Activated CD4-positive, alpha-beta T cell treated with anti-CD3 and anti-CD28 coated beads, Interleukin-10, Interleukin-2, amounts not matched to agents 100 ng/mL and 50 ng/mL, durations not matched to agents 16 hours and 8 hours (primary cell): Measurements from ENCODE around the gene CDH22.

Experiments
- DNase-seq: peaks from one replicate; pipeline ENCODE4 v3.0.0-alpha.2; 2020

CDH22 gene

GRCh38 chr20:46343348-46343974 lies 35.2 kb upstream of the CDH22 start:
- DNase-seq = no peak

- no peak for DNase-seq
Observed at GRCh38 chr20:46342451-46343347, 34.4 kb upstream of the CDH22 start.

DNA sequence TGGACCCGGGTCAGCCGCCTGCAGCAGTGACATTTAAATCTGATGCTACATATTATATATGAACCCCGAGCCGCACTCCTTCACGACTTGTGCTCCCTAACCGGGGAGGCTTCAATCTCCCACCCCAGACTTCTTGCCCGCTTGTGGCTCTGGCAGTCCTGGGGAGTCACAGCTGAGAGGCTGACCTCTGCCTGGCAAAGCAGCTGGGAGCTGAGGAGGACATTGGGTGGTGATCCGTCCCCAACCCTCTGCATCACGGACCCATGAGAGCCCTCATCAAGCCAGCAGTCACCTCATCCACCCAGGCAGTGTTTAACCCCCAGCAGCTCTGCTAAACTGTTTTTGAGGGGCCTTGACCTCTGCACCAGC lies 33.7 kb upstream of the CDH22 start:
- no peak for DNase-seq

DNA sequence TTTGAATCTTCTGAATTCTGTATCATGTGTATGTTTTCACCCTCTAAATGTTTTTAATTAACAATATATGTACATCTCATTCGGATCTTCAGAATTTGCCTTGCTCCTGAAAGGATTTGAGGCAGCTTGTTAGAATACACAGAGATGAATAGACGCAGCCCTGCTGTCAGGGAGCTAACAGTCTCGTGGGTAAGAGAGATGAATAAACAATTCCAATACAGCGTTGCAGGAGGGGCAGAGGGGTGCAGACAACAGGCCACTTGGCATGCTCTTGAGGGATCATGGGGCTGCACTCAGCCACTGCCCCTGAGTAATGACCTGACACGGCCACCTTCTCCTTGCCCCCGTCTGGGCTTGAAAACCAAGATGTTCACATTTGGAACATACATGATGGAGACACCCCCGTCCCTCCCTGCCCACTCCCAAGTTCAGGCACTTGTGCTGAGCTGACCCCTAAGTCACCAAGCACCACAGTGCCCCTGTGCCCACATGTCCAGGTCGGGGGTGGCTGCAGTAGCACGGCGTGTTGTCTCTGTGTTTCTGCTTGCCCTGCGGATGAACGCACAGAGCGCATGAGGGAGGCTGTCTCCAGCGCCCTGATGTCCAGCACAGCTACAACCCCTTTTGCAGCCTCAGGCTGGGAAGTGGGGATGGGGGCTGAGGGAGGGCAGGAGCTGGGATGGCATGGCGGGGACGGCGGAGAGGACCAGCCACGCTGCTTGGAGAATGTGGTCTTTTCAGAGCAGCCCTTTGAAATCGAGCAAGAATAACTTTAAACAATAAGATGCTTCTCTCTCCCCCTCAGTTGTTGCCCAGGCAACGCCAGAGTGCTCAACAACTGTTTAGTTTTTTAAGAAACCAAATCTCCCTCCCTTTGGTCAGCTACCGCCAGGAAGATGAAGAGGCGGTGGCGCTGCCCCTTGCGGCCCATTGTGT lies 33.0 kb upstream of the CDH22 start:
- DNase-seq = no peak

GRCh38 chr20:46339037-46339436 lies 30.7 kb upstream of the CDH22 start:
- DNase-seq = no peak

DNA sequence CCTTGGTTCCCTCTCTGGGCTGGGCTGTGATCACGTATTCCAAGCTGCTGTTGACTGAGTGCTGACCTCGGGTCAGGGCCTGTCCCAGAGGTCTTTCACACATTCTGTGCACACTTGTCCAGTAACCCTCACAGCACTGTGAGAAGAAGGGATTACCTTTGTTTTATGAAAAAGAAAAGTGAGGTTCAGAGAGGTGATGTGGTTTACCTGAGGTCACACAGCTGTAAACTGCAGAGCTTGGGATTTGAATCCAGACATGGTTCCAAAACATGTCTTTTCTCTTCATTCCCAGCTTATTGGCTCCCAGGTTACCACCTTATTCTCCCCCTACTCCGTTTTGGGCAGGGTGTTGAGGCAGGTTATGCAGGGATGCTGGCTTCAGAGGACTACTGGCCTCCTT lies 28.4 kb upstream of the CDH22 start:
- no peak for DNase-seq

DNA sequence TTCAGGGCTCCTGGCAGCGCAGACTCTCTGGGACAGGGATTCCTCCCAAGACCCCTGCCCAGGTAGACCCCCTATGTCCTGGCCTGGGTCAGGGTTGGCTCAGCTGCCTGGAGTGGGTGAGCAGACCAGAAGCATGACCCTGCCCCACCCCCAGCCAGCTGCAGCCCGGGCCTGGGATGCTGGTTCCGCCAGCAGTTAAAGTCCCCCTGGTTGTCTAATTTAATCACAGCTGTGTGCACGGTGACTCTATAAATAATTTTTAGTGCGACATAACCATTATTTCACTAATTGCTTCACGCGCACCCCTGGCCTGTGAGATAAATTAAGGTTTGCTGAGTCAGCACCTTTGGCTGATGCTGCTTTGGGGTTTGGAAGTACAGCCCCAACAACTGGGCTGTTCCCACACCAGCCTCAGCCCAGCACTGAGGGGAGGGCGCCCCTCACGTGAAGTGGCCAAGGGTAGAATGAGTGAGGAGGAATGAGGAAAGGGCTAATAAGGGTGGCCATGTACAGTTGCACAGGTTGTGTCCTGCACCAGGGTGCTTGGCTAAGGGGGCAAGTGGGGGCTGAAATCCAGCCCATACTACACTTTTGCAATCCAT lies 26.1 kb upstream of the CDH22 start:
- DNase-seq = no peak

- DNase-seq = no peak
Observed at GRCh38 chr20:46333161-46333991, 25.1 kb upstream of the CDH22 start.

GRCh38 chr20:46332373-46333160 lies 24.3 kb upstream of the CDH22 start:
- no peak for DNase-seq

DNA sequence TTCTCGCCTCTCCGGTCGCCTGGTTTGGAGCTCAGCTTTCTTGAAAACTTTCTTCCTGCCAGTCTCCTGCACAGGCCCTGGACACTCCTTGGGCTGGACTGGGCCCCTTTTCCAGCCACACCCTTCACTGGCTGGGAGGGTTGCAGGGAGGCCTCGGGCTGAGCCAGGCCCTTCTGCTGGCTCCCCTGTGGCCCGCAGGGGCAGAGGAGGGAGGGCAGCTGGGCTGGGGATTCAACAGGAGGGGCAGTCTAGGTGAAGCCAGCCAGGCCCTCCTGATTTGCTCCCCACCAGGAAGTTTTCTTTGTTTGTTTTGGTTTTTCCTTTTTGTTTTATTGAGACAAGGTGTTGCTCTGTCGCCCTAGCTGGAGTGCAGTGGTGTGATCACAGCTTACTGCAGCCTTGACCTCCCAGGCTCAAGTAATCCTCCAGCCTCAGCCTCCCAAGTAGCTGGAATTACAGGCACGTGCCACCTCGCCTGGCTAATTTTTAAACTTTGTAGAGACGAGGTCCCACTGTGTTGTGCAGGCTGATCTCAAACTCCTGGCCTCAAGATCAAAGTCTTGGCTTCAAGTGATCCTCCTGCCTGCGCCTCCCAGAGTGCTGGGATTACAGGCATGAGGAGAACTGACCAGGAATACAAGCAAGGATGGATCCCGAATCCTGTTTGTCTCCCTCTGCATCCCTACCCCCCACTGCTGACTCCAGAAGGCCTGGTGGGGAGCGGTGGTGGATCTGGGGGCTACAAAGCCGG lies 23.5 kb upstream of the CDH22 start:
- DNase-seq = no peak

- no peak for DNase-seq
Observed at GRCh38 chr20:46330831-46331371, 22.6 kb upstream of the CDH22 start.

- no peak for DNase-seq
Observed at GRCh38 chr20:46330072-46330763, 21.9 kb upstream of the CDH22 start.

DNA sequence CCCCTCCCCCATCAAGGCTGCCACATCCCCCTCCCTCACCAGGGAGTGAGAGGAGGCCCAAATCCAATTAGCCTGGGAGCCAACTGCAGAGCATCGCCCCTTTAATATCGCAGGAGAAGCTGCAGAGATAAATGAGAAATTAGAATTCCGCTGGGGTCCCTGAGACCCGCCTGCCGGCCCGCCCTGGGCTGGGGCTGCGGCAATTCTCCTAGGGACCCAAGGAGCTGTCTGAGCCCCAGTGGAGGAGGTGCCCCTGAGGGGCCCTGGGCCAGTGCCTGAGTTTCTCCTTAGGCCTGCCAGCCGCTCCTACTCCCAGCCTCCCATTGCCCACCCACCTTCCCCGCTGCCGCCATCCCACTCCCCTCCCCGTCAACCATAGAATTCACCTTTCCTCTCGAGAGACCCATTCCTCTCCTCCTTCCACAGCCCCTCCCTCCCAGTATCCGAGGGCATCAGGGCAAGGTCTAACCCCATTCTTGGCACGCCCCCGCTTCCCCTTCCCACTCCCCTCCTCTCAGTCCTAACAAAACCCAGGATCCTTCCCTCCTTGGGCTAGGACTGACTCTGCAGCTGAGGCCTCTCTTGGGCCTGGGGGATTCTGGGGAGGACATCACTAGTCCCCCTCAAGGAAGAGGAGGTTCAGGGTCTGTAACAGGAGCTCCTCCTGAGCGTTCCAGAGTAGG lies 20.0 kb upstream of the CDH22 start:
- DNase-seq = no peak

DNA sequence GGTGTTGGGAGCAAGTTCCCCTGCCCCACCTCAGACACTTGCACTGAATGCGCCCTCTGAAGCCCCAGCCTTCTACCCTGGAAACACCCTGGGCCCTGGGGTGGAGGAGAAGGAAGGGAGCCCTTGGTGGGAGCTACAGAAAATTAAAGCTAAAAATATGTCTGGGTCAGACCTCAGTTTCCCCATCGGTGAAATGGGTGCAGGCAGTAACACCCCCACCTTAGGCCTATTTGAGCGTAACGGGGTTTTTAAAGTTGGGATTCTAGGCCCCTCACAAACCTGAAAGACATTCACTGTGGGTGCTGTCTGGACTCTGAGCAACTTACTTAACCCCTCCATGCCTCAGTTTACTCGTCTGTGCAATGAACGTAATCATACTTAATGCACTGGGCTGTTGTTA lies 19.3 kb upstream of the CDH22 start:
- no peak for DNase-seq

DNA sequence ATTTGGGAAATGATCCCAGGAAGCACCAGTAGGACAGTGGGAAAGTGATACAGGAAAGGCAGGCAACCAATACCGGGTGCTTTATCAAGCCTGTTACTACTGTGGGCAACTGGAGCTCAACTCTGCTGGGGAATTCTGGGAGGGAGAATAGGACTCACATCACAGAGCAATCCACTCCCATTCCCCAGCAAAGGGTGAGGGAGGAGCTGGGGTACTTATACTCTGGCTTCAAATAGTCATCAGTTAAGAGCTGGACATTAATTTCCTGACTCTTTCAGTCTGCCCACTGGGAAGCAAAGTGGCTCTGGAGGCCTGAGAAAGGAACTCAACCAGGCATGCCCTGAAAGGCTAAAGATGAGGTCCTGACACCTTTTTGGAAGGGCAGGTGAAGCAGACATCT lies 17.5 kb upstream of the CDH22 start:
- DNase-seq = no peak

DNA sequence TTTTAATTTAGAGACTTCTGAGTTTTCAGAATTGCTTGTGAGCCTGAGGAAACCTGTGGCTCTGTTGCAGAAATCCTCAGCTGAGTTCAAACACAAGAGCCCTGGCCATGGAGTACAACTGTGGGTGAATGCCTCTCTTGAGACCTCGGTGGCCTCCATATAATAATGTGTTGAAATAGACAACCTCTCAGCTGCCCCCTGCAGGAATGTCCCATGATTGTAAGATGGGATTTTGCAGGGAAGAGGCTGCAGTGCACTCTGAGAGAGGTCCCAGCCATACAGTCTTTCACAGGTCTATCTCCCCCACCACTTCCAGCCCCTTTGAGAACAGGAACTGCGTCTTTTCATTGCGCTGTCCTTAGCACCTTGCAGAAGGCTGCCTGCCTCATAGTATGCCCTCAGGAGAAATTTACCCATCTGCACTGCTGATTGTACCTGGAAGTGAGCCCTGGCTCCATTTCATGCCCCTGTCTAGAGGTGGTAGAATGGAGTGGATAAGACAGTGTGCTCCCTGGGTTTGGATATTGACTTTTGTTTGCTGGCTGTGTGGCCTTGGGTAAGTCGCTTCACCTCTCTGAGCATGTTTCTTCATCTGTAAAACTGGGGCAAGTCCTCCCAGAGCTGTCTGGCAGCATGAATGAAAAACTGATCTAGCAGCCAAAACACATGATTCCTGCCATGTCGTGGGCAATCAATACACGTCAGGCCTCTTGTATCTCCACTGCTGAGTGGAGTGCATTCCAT lies 16.8 kb upstream of the CDH22 start:
- DNase-seq = peak; percentile 10

DNA sequence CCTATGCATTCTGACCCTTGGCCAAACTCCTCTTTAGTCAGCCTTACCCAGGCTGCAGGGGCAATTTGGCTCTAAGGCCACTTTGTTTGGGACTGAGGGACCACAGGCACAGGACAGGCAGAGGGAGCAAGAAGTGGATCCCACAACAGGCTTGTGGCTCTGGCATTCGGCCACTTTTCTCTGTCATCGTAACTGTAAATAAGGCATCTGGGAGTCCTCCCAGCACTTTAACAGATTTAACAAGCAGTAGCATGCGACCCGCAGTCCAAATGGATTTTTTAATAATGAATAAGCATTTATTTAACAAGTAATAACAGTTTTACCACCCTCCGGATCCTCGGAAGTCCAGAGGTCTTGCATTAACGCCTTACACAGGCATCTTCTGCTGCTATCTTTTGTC lies 16.1 kb upstream of the CDH22 start:
- no peak for DNase-seq

DNA sequence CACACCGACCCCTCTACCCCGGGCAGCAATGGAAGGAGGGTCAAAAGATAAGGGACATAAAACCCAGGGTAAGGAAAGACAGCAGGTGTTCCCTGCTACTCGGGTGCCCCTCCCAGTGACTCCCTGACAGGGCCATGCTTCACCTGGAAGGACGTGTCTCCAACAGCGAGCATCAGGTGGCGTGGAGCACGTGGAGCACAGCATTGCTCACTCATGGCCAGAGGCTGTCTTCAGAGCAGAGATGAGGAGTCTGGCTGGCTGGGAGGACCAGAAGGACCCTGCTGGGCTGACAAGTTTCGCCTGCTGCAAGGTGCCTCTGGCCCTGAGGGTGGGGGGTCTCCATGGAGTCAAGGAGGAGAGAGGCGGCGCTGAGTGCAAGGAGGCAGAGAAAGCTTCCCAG lies 15.3 kb upstream of the CDH22 start:
- no peak for DNase-seq
